PC-3 (cell line): ENCODE measurements around the gene PDGFD.

Experiments used
- EZH2 ChIP-seq: fragments of 300-600 bp; sonication (generic); IDR thresholded peaks from one replicate; pipeline ENCODE4 v1.6.1; 2017; ENCODE audit warnings: antibody characterized with exemption, mild to moderate bottlenecking, low read length; ENCODE audit not compliant: unreplicated experiment
- EZH2phosphoT487 ChIP-seq: fragments of 300-600 bp; sonication (generic); IDR thresholded peaks from 2 replicates; pipeline ENCODE4 v1.6.1; 2018; ENCODE audit warnings: mild to moderate bottlenecking, antibody characterized with exemption, low read length, borderline replicate concordance
- TF ChIP-seq, protein P1 (sequence below): fragments of 300-600 bp; sonication (generic); conservative IDR thresholded peaks from 2 replicates; pipeline ENCODE4 v1.5.1; 2017; ENCODE audit warnings: antibody characterized with exemption, low read depth, mild to moderate bottlenecking, low read length

DNA sequence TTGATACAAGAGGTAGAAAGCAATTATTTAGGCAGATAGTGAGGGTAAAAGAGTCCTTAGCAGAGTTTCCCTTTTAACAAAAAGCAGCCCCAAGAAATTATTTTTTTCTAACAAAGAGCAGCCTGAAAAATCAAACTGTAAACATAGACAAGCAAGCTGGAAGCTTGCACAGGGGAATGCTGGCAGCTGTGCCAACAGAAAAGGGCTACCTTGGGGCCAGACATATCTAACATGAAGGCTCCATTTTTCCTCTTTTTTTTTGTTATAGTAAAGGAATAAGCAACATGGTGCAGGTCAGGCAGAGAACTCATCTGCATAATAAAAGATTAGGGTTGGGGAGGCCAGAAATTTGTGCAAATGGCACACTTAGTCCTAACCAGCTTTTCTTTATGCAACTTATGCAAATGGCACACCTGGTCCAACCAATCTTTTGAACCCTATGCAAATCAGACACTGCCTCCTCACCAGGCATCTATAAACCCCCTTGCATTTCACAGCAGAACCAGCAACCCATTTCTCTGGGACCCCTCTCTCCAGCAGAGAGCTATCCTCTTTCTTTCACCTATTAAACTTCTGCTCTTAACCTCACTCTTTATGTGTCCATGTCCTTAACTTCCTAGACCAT is 41.8 kb downstream of the PDGFD start:
- TF ChIP-seq, protein P1, sequence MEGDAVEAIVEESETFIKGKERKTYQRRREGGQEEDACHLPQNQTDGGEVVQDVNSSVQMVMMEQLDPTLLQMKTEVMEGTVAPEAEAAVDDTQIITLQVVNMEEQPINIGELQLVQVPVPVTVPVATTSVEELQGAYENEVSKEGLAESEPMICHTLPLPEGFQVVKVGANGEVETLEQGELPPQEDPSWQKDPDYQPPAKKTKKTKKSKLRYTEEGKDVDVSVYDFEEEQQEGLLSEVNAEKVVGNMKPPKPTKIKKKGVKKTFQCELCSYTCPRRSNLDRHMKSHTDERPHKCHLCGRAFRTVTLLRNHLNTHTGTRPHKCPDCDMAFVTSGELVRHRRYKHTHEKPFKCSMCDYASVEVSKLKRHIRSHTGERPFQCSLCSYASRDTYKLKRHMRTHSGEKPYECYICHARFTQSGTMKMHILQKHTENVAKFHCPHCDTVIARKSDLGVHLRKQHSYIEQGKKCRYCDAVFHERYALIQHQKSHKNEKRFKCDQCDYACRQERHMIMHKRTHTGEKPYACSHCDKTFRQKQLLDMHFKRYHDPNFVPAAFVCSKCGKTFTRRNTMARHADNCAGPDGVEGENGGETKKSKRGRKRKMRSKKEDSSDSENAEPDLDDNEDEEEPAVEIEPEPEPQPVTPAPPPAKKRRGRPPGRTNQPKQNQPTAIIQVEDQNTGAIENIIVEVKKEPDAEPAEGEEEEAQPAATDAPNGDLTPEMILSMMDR, result no peak
- TF ChIP-seq EZH2 (no peak), EZH2phosphoT487 (no peak)
